ENCODE data around the gene TBC1D8. TPM values are rescaled to one million over a fixed set of nuclear protein-coding genes. Genes with fewer than 3 reads are reported as not detected.

Gene TBC1D8
- total RNA-seq, 2 experiments from 2014 or later, result 0.29 to 0.70 TPM

DNA sequence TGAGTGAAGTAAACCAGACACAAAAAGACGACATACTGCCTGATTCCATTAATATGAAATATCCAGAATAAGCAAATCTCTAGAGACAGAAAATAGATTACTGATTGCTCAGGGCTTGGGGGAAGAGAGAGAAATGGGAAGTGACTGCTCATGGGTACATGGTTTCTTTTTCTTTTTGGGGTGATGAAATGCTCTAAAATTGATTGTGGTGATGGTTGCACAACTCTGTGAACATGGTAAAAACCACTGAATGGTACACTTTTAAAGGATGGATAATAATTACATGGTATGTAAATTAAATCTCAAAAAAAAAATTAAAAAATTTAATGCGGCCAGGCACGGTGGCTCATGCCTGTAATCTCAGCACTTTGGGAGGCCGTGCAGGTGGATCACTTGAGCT lies 109.8 kb downstream of the TBC1D8 start:
- Mint-ChIP-seq H3K36me3 (ENCODE audit: low read depth) (no peaks in the 10 kb centered on the region), H3K4me3 (no peak overlapping the region), H3K27ac (no peak overlapping the region), H3K4me1 (ENCODE audit: low read depth) (peaks cover 5% of the 10 kb centered on the region), H3K27me3 (ENCODE audit: low read depth) (peaks cover 3% of the 10 kb centered on the region), H3K9me3 (ENCODE audit: insufficient read depth) (no peaks in the 10 kb centered on the region)
- DNase-seq (no peak), ATAC-seq (no peak)
- CTCF ChIA-PET, result no interaction called here
- POLR2A ChIA-PET, result no interaction called here

- ChIA-PET POLR2A (no interaction called here), CTCF (interaction anchor here (1.6 kb wide), 1 partner anchor 165 kb away, joined by 6 read pairs; no protein-coding TSS in a partner anchor)
- Mint-ChIP-seq H3K27ac (no peak overlapping the region), H3K9me3 (ENCODE audit: insufficient read depth) (no peaks in the 10 kb centered on the region), H3K36me3 (ENCODE audit: low read depth) (no peaks in the 10 kb centered on the region), H3K27me3 (ENCODE audit: low read depth) (peaks cover 3% of the 10 kb centered on the region), H3K4me1 (ENCODE audit: low read depth) (peaks cover 5% of the 10 kb centered on the region), H3K4me3 (no peak overlapping the region)
- DNase-seq (no peak), ATAC-seq (no peak)
These were observed 110.4 kb downstream of the TBC1D8 start for GRCh38 chr2:101040761-101041160.

- Mint-ChIP-seq H3K4me3 (no peak overlapping the region), H3K27me3 (ENCODE audit: low read depth) (no peaks in the 10 kb centered on the region), H3K27ac (no peak overlapping the region), H3K9me3 (ENCODE audit: insufficient read depth) (no peaks in the 10 kb centered on the region), H3K4me1 (ENCODE audit: low read depth) (peaks cover 5% of the 10 kb centered on the region), H3K36me3 (ENCODE audit: low read depth) (no peaks in the 10 kb centered on the region)
- POLR2A ChIA-PET, result interaction anchor here (1.5 kb wide), 1 partner anchor 213 kb away, joined by 3 read pairs; no protein-coding TSS in a partner anchor
- ATAC-seq (no peak), DNase-seq (no peak)
- CTCF ChIA-PET, result interaction anchor here (1.6 kb wide), 1 partner anchor 165 kb away, joined by 6 read pairs; no protein-coding TSS in a partner anchor
These were observed 111.1 kb downstream of the TBC1D8 start for GRCh38 chr2:101040072-101040471.

- Mint-ChIP-seq H3K9me3 (ENCODE audit: insufficient read depth) (no peaks in the 10 kb centered on the region), H3K36me3 (ENCODE audit: low read depth) (no peaks in the 10 kb centered on the region)
- no peak for DNase-seq
These were observed 112.5 kb downstream of the TBC1D8 start for GRCh38 chr2:101038455-101039255.

DNA sequence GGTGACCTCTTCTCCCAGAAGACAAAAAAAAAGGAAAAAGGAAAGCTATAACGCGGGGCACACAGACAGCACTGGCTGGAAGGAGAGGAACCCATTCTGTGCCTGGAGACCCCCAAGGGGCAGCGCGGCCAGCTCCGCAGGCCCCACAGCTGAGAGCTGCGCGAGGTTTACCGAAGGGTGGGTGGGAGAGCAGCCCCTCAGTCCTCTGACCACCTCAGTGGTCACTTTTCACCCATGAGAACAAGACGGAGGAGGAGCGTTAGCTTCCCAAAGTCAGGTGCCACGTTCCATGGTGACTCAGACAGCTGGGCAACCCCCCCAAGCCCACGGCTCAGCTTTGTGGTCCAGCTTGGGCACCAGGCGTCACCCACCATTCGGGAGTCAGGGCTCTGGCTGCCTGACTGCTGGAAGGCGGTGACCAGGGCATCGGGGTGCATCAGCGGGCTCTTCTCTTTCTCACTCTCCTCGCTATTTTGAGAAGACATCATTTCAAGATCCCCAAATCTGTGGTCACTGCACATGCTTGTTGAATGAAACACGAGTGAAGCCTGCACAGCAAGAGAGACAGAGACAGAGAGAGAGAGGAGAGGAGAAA lies 113.9 kb downstream of the TBC1D8 start:
- ATAC-seq, result no peak
- DNase-seq, result no peak
- H3K36me3 Mint-ChIP-seq (ENCODE audit: low read depth), result no peaks in the 10 kb centered on the region
- H3K9me3 Mint-ChIP-seq (ENCODE audit: insufficient read depth), result no peaks in the 10 kb centered on the region
- no peak overlapping the region for H3K4me3 Mint-ChIP-seq
- H3K27ac Mint-ChIP-seq, result no peak overlapping the region
- H3K4me1 Mint-ChIP-seq (ENCODE audit: low read depth), result peaks cover 5% of the 10 kb centered on the region
- POLR2A ChIA-PET, result no interaction called here
- CTCF ChIA-PET, result interaction anchor here (0.7 to 4.7 kb wide), 10 partner anchors 25 to 351 kb away, joined by 3 to 45 read pairs (median 4); partner anchors contain the start of gene CNOT11
- H3K27me3 Mint-ChIP-seq (ENCODE audit: low read depth), result no peaks in the 10 kb centered on the region

More at GRCh38 chr2:101038455-101039255, 112.5 kb downstream of the TBC1D8 start:
- Mint-ChIP-seq H3K27me3 (ENCODE audit: low read depth) (no peaks in the 10 kb centered on the region), H3K4me1 (ENCODE audit: low read depth) (peaks cover 5% of the 10 kb centered on the region), H3K27ac (no peak overlapping the region), H3K4me3 (no peak overlapping the region)
- ATAC-seq, result no peak
- ChIA-PET POLR2A (interaction anchor here (1.5 kb wide), 1 partner anchor 215 kb away, joined by 3 read pairs; no protein-coding TSS in a partner anchor), CTCF (interaction anchor here (4.7 kb wide), 1 partner anchor 167 kb away, joined by 45 read pairs; no protein-coding TSS in a partner anchor)

GRCh38 chr2:101036562-101036961 lies 114.6 kb downstream of the TBC1D8 start:
- H3K27ac Mint-ChIP-seq, result no peak overlapping the region
- H3K4me1 Mint-ChIP-seq (ENCODE audit: low read depth), result peaks cover 5% of the 10 kb centered on the region
- no peak for DNase-seq
- CTCF ChIA-PET, result interaction anchor here (0.7 to 4.7 kb wide), 12 partner anchors 14 to 352 kb away, joined by 3 to 45 read pairs (median 4); partner anchors contain the start of gene CNOT11
- ATAC-seq, result no peak
- POLR2A ChIA-PET, result no interaction called here
- no peaks in the 10 kb centered on the region for H3K9me3 Mint-ChIP-seq (ENCODE audit: insufficient read depth)
- no peaks in the 10 kb centered on the region for H3K27me3 Mint-ChIP-seq (ENCODE audit: low read depth)
- no peaks in the 10 kb centered on the region for H3K36me3 Mint-ChIP-seq (ENCODE audit: low read depth)
- H3K4me3 Mint-ChIP-seq, result no peak overlapping the region

- POLR2A ChIA-PET, result no interaction called here
- H3K4me3 Mint-ChIP-seq, result no peak overlapping the region
- CTCF ChIA-PET, result interaction anchor here (1.6 to 2.4 kb wide), 2 partner anchors 173 to 438 kb away, joined by 3 to 11 read pairs; no protein-coding TSS in a partner anchor
- no peak overlapping the region for H3K27ac Mint-ChIP-seq
- DNase-seq (no peak), ATAC-seq (no peak)
- no peaks in the 10 kb centered on the region for H3K9me3 Mint-ChIP-seq (ENCODE audit: insufficient read depth)
- no peaks in the 10 kb centered on the region for H3K36me3 Mint-ChIP-seq (ENCODE audit: low read depth)
- peaks cover 6% of the 10 kb centered on the region for H3K27me3 Mint-ChIP-seq (ENCODE audit: low read depth)
- H3K4me1 Mint-ChIP-seq (ENCODE audit: low read depth), result no peaks in the 10 kb centered on the region
These were observed 119.0 kb downstream of the TBC1D8 start for GRCh38 chr2:101032084-101032776.

GRCh38 chr2:101030866-101031554 lies 120.2 kb downstream of the TBC1D8 start:
- ATAC-seq, result no peak
- H3K27ac Mint-ChIP-seq, result no peak overlapping the region
- H3K27me3 Mint-ChIP-seq (ENCODE audit: low read depth), result peaks cover 6% of the 10 kb centered on the region
- H3K4me1 Mint-ChIP-seq (ENCODE audit: low read depth), result no peaks in the 10 kb centered on the region
- H3K4me3 Mint-ChIP-seq, result no peak overlapping the region
- ChIA-PET CTCF (interaction anchor here (1.6 to 2.4 kb wide), 2 partner anchors 174 to 436 kb away, joined by 3 to 11 read pairs; no protein-coding TSS in a partner anchor), POLR2A (interaction anchor here (0.6 kb wide), 1 partner anchor 21 kb away, joined by 3 read pairs; no protein-coding TSS in a partner anchor)
- no peaks in the 10 kb centered on the region for H3K36me3 Mint-ChIP-seq (ENCODE audit: low read depth)
- DNase-seq, result no peak
- no peaks in the 10 kb centered on the region for H3K9me3 Mint-ChIP-seq (ENCODE audit: insufficient read depth)

GRCh38 chr2:101027852-101028251 lies 123.3 kb downstream of the TBC1D8 start:
- Mint-ChIP-seq H3K4me1 (ENCODE audit: low read depth) (no peaks in the 10 kb centered on the region), H3K4me3 (no peak overlapping the region), H3K36me3 (ENCODE audit: low read depth) (peaks cover 5% of the 10 kb centered on the region), H3K27me3 (ENCODE audit: low read depth) (peaks cover 6% of the 10 kb centered on the region), H3K9me3 (ENCODE audit: insufficient read depth) (no peaks in the 10 kb centered on the region), H3K27ac (no peak overlapping the region)
- POLR2A ChIA-PET, result no interaction called here
- CTCF ChIA-PET, result no interaction called here
- ATAC-seq, result no peak
- no peak for DNase-seq

DNA sequence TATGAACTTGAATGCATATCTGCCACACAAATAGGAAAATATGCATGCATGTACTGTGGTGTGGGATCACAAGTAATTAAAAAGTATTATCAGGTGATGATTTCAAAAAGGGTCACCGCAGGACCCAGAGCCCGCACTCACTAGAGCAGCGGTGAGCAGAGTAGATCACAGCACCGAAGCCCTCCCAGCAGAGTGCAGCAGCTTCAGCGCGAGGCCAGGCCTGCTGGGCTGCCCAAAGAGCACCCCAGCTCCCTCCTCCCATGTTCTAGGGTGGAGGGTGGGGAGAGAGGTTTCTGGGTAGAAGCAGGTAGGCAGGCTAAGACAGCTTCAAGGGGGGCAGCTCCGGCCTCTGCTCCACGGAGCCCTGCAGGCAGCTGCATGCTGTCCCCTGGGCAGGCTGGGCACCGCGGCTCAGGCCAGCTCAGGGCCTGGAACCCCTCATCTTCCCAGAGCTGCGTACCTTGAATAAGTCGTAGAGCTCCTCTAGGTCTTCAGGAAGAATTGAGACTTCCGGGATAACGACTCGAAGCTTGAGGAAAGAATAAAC lies 124.2 kb downstream of the TBC1D8 start:
- CTCF ChIA-PET, result interaction anchor here (0.8 to 1.0 kb wide), 2 partner anchors 15 to 18 kb away, joined by 3 read pairs; no protein-coding TSS in a partner anchor
- H3K4me1 Mint-ChIP-seq (ENCODE audit: low read depth), result no peaks in the 10 kb centered on the region
- no peak overlapping the region for H3K27ac Mint-ChIP-seq
- peaks cover 6% of the 10 kb centered on the region for H3K27me3 Mint-ChIP-seq (ENCODE audit: low read depth)
- H3K36me3 Mint-ChIP-seq (ENCODE audit: low read depth), result peaks cover 5% of the 10 kb centered on the region
- H3K9me3 Mint-ChIP-seq (ENCODE audit: insufficient read depth), result no peaks in the 10 kb centered on the region
- ATAC-seq (no peak), DNase-seq (no peak)
- no peak overlapping the region for H3K4me3 Mint-ChIP-seq
- POLR2A ChIA-PET, result no interaction called here

DNA sequence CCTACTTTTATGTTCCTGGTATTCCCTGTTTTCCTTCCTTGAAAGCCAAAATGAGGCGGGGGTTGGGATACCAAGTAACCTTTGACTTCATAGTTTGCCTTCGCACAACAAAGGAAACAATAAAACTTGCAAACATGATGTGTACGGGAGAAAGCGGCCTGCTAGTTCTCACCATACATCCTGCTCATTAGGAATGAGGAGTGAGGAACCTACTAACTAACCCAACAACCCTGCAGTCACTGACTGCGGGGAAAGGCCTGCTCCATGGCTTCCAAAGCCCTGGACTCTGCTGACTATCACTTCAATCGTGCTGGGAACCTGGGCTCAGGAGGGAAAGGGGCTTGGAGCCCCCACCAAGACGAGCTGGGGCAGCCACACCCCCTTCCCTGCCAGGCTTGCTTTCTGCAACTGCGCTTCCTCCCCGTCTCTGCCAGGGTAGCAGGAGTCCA lies 124.9 kb downstream of the TBC1D8 start:
- no peak overlapping the region for H3K4me3 Mint-ChIP-seq
- no peak overlapping the region for H3K27ac Mint-ChIP-seq
- ChIA-PET POLR2A (no interaction called here), CTCF (interaction anchor here (1.5 kb wide), 1 partner anchor 179 kb away, joined by 5 read pairs; no protein-coding TSS in a partner anchor)
- H3K4me1 Mint-ChIP-seq (ENCODE audit: low read depth), result no peaks in the 10 kb centered on the region
- ATAC-seq (no peak), DNase-seq (no peak)
- H3K9me3 Mint-ChIP-seq (ENCODE audit: insufficient read depth), result no peaks in the 10 kb centered on the region
- peaks cover 4% of the 10 kb centered on the region for H3K27me3 Mint-ChIP-seq (ENCODE audit: low read depth)
- peaks cover 5% of the 10 kb centered on the region for H3K36me3 Mint-ChIP-seq (ENCODE audit: low read depth)
